Fibroblast of lung (primary cell): ENCODE data around the gene SVEP1. TPM values are rescaled to one million over a fixed set of nuclear protein-coding genes. Genes with fewer than 3 reads are reported as not detected.

ENCODE experiments used
- DNase-seq, 2 donors: peaks; one replicate each; pipeline versions ENCODE4 v3.0.0 to v3.0.0-alpha.2; 2010; ENCODE audit warnings: low read depth in 2 of 2
- H2AFZ ChIP-seq: 2 replicates; pipeline ENCODE4 v1.5.1; 2012; ENCODE audit warnings: low read length, control low read depth, inconsistent platforms
- H3K27ac ChIP-seq: 2 replicates; pipeline ENCODE4 v1.5.1; 2011; ENCODE audit warnings: low read length, control low read depth; ENCODE audit not compliant: insufficient read depth
- H3K27me3 ChIP-seq: 2 replicates; pipeline ENCODE4 v1.5.1; 2011; ENCODE audit warnings: mild to moderate bottlenecking, low read length; ENCODE audit not compliant: control insufficient read depth, insufficient read depth
- H3K36me3 ChIP-seq: 2 replicates; pipeline ENCODE4 v1.5.1; 2011; ENCODE audit warnings: low read length; ENCODE audit not compliant: control insufficient read depth, insufficient read depth
- H3K4me1 ChIP-seq: 2 replicates; pipeline ENCODE4 v1.5.1; 2011; ENCODE audit warnings: low read length; ENCODE audit not compliant: control insufficient read depth, insufficient read depth; ENCODE audit errors: extremely low read depth
- H3K4me2 ChIP-seq: 2 replicates; pipeline ENCODE4 v1.5.1; 2011; ENCODE audit warnings: low read length, control low read depth; ENCODE audit not compliant: insufficient read depth; ENCODE audit errors: extremely low read depth
- H3K4me3 ChIP-seq, 4 experiments: fragments of 200-600 bp in 1 of 4; sonication (generic) in 1 of 4; replicated peaks in 1 of 4; 2 replicates each; pipeline ENCODE4 v1.5.1; 2011 to 2016; ENCODE audit warnings: low read length in 4 of 4, low read depth in 3 of 4, mild to moderate bottlenecking in 3 of 4, control low read depth in 2 of 4, inconsistent platforms in 1 of 4, mixed read lengths in 1 of 4; ENCODE audit not compliant: insufficient read depth in 1 of 4; ENCODE audit errors: control extremely low read depth in 1 of 4
- H3K79me2 ChIP-seq: 2 replicates; pipeline ENCODE4 v1.5.1; 2012; ENCODE audit warnings: mild to moderate bottlenecking, low read length, inconsistent platforms; ENCODE audit not compliant: control insufficient read depth, insufficient read depth
- H3K9ac ChIP-seq: 2 replicates; pipeline ENCODE4 v1.5.1; 2011; ENCODE audit warnings: mild to moderate bottlenecking, low read length, control low read depth; ENCODE audit not compliant: insufficient read depth
- H3K9me3 ChIP-seq: 2 replicates; pipeline ENCODE4 v1.5.1; 2012; ENCODE audit warnings: low read depth, low read length; ENCODE audit not compliant: control insufficient read depth, insufficient read depth
- H4K20me1 ChIP-seq: 2 replicates; pipeline ENCODE4 v1.5.1; 2011; ENCODE audit warnings: low read length; ENCODE audit not compliant: control insufficient read depth, insufficient read depth; ENCODE audit errors: extremely low read depth
- EZH2 ChIP-seq: IDR thresholded peaks from 2 replicates; pipeline ENCODE4 v1.5.1; 2012; ENCODE audit warnings: low read length, control low read depth, mild to moderate bottlenecking; ENCODE audit errors: missing control alignments
- polyA plus RNA-seq, 2 donors: library from polyadenylated mRNA; depleted of rRNA in 1 of 2; stranded (reverse) in 1 of 2; unstranded in 1 of 2; fragments of >200 nt; gene quantifications; 2 replicates each; pipeline ENCODE4 v1.2.1, GENCODE V29; 2011 to 2012; ENCODE audit warnings: missing spikeins in 1 of 2
- total RNA-seq: library from RNA; depleted of rRNA; stranded (reverse); fragments of >200 nt; gene quantifications from 2 replicates; pipeline ENCODE4 v1.2.1, GENCODE V29; 2014
- TF ChIP-seq, protein P1 (sequence below), 2 donors: IDR thresholded peaks in 1 of 2; conservative IDR thresholded peaks in 1 of 2; 1 replicate in 1 of 2; 2 replicates in 1 of 2; pipeline ENCODE4 v1.5.1; 2011 to 2012; ENCODE audit warnings: low read length in 2 of 2, control low read depth in 1 of 2, inconsistent platforms in 1 of 2, low read depth in 1 of 2, mild to moderate bottlenecking in 1 of 2

The SVEP1 gene
- total and polyA plus RNA-seq, 2 donors (not counting 1 experiment from before 2014, with no cell fraction given), result 46.3 to 96.9 TPM

DNA sequence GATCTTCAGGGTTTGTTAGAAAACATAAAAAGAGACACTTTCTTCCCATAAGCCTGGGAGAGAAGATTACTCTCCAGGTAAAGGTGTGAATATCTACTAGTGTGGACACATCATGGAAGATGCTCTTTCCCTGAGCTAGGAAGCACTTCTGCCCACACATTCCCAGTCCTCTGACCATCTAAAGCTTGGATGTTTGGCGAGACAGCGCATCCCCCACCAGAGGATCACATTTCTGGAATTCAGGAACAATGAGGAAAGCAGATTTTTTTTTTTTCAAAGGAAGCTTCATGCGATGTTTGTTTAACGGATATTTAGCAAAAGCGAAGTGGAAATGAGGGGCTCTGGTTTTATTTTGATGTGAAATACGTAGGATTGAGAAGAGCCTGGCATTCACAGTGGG is 6.2 kb downstream of the SVEP1 start:
- Histone ChIP-seq H2AFZ (no peak overlapping the region), H3K4me2 (no peak overlapping the region), H3K9ac (no peak overlapping the region), H3K27ac (no peak overlapping the region), H3K9me3 (no peaks in the 10 kb centered on the region), H3K4me1 (no peaks in the 10 kb centered on the region), H3K4me3 (no peak overlapping the region), H4K20me1 (no peaks in the 10 kb centered on the region), H3K36me3 (no peaks in the 10 kb centered on the region), H3K27me3 (no peaks in the 10 kb centered on the region), H3K79me2 (peaks cover 2% of the 10 kb centered on the region)
- no peak for DNase-seq
- no peak for TF ChIP-seq EZH2
- TF ChIP-seq, protein P1, sequence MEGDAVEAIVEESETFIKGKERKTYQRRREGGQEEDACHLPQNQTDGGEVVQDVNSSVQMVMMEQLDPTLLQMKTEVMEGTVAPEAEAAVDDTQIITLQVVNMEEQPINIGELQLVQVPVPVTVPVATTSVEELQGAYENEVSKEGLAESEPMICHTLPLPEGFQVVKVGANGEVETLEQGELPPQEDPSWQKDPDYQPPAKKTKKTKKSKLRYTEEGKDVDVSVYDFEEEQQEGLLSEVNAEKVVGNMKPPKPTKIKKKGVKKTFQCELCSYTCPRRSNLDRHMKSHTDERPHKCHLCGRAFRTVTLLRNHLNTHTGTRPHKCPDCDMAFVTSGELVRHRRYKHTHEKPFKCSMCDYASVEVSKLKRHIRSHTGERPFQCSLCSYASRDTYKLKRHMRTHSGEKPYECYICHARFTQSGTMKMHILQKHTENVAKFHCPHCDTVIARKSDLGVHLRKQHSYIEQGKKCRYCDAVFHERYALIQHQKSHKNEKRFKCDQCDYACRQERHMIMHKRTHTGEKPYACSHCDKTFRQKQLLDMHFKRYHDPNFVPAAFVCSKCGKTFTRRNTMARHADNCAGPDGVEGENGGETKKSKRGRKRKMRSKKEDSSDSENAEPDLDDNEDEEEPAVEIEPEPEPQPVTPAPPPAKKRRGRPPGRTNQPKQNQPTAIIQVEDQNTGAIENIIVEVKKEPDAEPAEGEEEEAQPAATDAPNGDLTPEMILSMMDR (conservative IDR thresholded peaks at IDR 0.05 in 1 of 2, IDR thresholded peaks at IDR 0.05 in 1 of 2; ENCODE audit: low read depth in 1 of 2, low read length in 2 of 2), result no peak

DNA sequence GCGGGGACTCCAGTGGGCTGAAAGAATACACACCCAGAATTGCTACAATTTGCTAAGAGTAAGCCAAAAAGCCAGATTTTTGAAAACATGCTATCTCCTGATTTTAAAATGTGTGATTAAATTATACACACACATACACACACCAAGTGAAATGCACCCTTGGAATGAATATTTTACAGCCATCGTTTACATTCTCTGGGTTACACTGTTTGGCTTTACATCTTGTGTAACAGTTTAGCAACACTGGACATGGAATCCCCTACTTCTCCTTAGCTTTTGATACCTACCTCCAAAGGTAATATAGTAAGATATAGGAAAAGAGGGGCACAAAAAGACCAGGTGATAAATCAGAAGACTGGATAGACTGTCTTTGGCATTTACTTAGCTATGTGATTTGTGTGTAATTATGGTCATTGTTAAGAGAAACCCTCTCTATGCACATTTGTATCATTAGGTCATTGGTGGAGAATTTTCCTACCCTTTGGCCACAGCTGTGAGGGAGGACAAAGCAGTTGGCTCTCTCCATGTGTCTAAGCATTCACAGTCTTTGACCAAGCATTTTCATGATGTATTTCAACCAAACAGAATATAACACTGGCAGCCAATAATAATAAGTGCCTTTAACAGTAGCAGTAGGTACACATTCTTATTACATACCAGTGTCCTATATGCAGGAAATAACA is 7.6 kb downstream of the SVEP1 start:
- Histone ChIP-seq H3K4me2 (no peak overlapping the region), H3K27me3 (no peaks in the 10 kb centered on the region), H3K79me2 (peaks cover 2% of the 10 kb centered on the region), H3K4me1 (no peaks in the 10 kb centered on the region), H3K4me3 (no peak overlapping the region), H2AFZ (no peak overlapping the region), H3K36me3 (no peaks in the 10 kb centered on the region), H4K20me1 (no peaks in the 10 kb centered on the region), H3K27ac (no peak overlapping the region), H3K9me3 (no peaks in the 10 kb centered on the region), H3K9ac (no peak overlapping the region)
- DNase-seq, result peak; percentile 33 to 41
- TF ChIP-seq EZH2, result no peak
- TF ChIP-seq, protein P1 (conservative IDR thresholded peaks at IDR 0.05 in 1 of 2, IDR thresholded peaks at IDR 0.05 in 1 of 2; ENCODE audit: low read depth in 1 of 2, low read length in 2 of 2), result no peak

DNA sequence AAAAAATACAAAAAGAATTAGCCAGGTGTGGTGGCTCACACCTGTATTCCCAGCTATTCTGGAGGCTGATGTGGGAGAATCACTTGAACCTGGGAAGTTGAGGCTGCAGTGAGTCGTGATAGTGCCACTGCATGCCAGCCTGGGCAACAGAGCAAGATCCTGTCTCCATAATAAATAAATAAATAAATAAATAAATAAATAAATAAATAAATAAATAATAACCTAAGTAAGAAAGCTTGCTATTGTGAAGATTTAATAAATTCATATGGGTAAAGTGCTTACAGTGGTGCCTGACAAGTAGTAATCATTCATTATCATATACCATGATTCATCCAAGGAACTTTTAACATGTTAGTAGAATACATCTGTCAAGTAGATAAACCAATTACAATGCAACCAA is 13.4 kb downstream of the SVEP1 start:
- Histone ChIP-seq H3K9me3 (no peaks in the 10 kb centered on the region), H3K36me3 (no peaks in the 10 kb centered on the region), H2AFZ (no peak overlapping the region), H3K4me3 (no peak overlapping the region), H3K4me2 (no peak overlapping the region), H3K27ac (no peak overlapping the region), H3K9ac (no peak overlapping the region), H3K4me1 (no peaks in the 10 kb centered on the region), H4K20me1 (no peaks in the 10 kb centered on the region), H3K27me3 (no peaks in the 10 kb centered on the region), H3K79me2 (no peaks in the 10 kb centered on the region)
- TF ChIP-seq, protein P1 (conservative IDR thresholded peaks at IDR 0.05 in 1 of 2, IDR thresholded peaks at IDR 0.05 in 1 of 2; ENCODE audit: low read depth in 1 of 2, low read length in 2 of 2), result no peak
- TF ChIP-seq EZH2, result no peak
- DNase-seq, result no peak
